Measurements from ENCODE around the gene RAB27A. TPM values are rescaled to one million over a fixed set of nuclear protein-coding genes. Genes with fewer than 3 reads are reported as not detected.

Gene RAB27A
- total RNA-seq, 1 experiment from 2014 or later = 12.3 TPM

GRCh38 chr15:55267401-55268175 is 22.0 kb downstream of the RAB27A start:
- DNase-seq = no peak
- H3F3A ChIP-seq (ENCODE audit: insufficient read depth, low read depth) = no peaks in the 10 kb centered on the region
- H3K9me2 ChIP-seq (ENCODE audit: insufficient read depth) = no peaks in the 10 kb centered on the region
- TF ChIP-seq EZH2 (IDR thresholded peaks at IDR 0.05; ENCODE audit: low read depth) (no peak), CTCF (conservative IDR thresholded peaks at IDR 0.05) (no peak)
- BruUV-seq (replicated peaks) = no TSS peak
- no peaks in the 10 kb centered on the region for H3K79me2 ChIP-seq (ENCODE audit: low read depth)
- H2AFZ ChIP-seq = no peak overlapping the region
- H3K4me2 ChIP-seq = no peak overlapping the region
- intact Hi-C loops (cut with micrococcal nuclease; ENCODE audit: unreplicated experiment) = no loop called here
- no peaks in the 10 kb centered on the region for H4K20me1 ChIP-seq (ENCODE audit: insufficient read depth)
- CTCF ChIA-PET = no interaction called here
- no peaks in the 10 kb centered on the region for H3K4me1 ChIP-seq (replicated peaks; ENCODE audit: insufficient read depth)
- no peaks in the 10 kb centered on the region for H3K27me3 ChIP-seq (ENCODE audit: insufficient read depth, low read depth)
- H3K9me3 ChIP-seq (ENCODE audit: insufficient read depth, low read depth) = no peaks in the 10 kb centered on the region
- no peaks in the 10 kb centered on the region for H3K36me3 ChIP-seq (ENCODE audit: low read depth)
- H3K4me3 ChIP-seq = no peak overlapping the region
- no peak overlapping the region for H3K27ac ChIP-seq
- POLR2A ChIA-PET (ENCODE audit: unreplicated experiment) = no interaction called here

GRCh38 chr15:55266547-55266946 is 23.1 kb downstream of the RAB27A start:
- Histone ChIP-seq H3K36me3 (ENCODE audit: low read depth) (no peaks in the 10 kb centered on the region), H3K9me3 (ENCODE audit: insufficient read depth, low read depth) (no peaks in the 10 kb centered on the region), H3K27me3 (ENCODE audit: insufficient read depth, low read depth) (no peaks in the 10 kb centered on the region), H3K4me3 (no peak overlapping the region), H3K79me2 (ENCODE audit: low read depth) (no peaks in the 10 kb centered on the region), H4K20me1 (ENCODE audit: insufficient read depth) (no peaks in the 10 kb centered on the region), H3K4me1 (replicated peaks; ENCODE audit: insufficient read depth) (no peaks in the 10 kb centered on the region), H3F3A (ENCODE audit: insufficient read depth, low read depth) (no peaks in the 10 kb centered on the region), H2AFZ (no peak overlapping the region), H3K27ac (no peak overlapping the region), H3K9me2 (ENCODE audit: insufficient read depth) (no peaks in the 10 kb centered on the region), H3K4me2 (no peak overlapping the region)
- no peak for DNase-seq
- POLR2A ChIA-PET (ENCODE audit: unreplicated experiment) = no interaction called here
- BruUV-seq (replicated peaks) = no TSS peak
- intact Hi-C loops (cut with micrococcal nuclease; ENCODE audit: unreplicated experiment) = no loop called here
- no peak for TF ChIP-seq EZH2 (IDR thresholded peaks at IDR 0.05; ENCODE audit: low read depth)
- TF ChIP-seq CTCF (conservative IDR thresholded peaks at IDR 0.05) = no peak
- CTCF ChIA-PET = no interaction called here

- Histone ChIP-seq H3K9me2 (ENCODE audit: insufficient read depth) (no peaks in the 10 kb centered on the region), H3K79me2 (ENCODE audit: low read depth) (no peaks in the 10 kb centered on the region), H3F3A (ENCODE audit: insufficient read depth, low read depth) (no peaks in the 10 kb centered on the region), H3K36me3 (ENCODE audit: low read depth) (no peaks in the 10 kb centered on the region), H3K27ac (no peak overlapping the region), H3K27me3 (ENCODE audit: insufficient read depth, low read depth) (no peaks in the 10 kb centered on the region), H3K4me2 (no peak overlapping the region), H3K4me3 (no peak overlapping the region), H2AFZ (no peak overlapping the region), H3K4me1 (replicated peaks; ENCODE audit: insufficient read depth) (no peaks in the 10 kb centered on the region), H3K9me3 (ENCODE audit: insufficient read depth, low read depth) (no peaks in the 10 kb centered on the region), H4K20me1 (ENCODE audit: insufficient read depth) (no peaks in the 10 kb centered on the region)
- POLR2A ChIA-PET (ENCODE audit: unreplicated experiment) = no interaction called here
- no peak for DNase-seq
- CTCF ChIA-PET = no interaction called here
- TF ChIP-seq CTCF (conservative IDR thresholded peaks at IDR 0.05) (no peak), EZH2 (IDR thresholded peaks at IDR 0.05; ENCODE audit: low read depth) (no peak)
- BruUV-seq (replicated peaks) = no TSS peak
- intact Hi-C loops (cut with micrococcal nuclease; ENCODE audit: unreplicated experiment) = no loop called here
Observed at GRCh38 chr15:55260562-55261131, 29.0 kb downstream of the RAB27A start.

All from PC-9 (cell line).